HG03025 (cell line): ENCODE measurements around the gene SLC23A3.

Experiments
- ATAC-seq: cut with Tn5 transposase; IDR thresholded peaks from one replicate; pipeline ENCODE4 v1.9.1; 2021; ENCODE audit warnings: mild to moderate bottlenecking, moderate library complexity; ENCODE audit not compliant: unreplicated experiment, low FRiP score

SLC23A3 gene

GRCh38 chr2:219155054-219155644, 14.7 kb downstream of the SLC23A3 start:
- ATAC-seq, result no peak

- ATAC-seq, result no peak
These were observed 20.2 kb downstream of the SLC23A3 start for GRCh38 chr2:219149667-219150066.

- no peak for ATAC-seq
These were observed 27.5 kb downstream of the SLC23A3 start for GRCh38 chr2:219142329-219142728.

- no peak for ATAC-seq
These were observed 29.1 kb downstream of the SLC23A3 start for GRCh38 chr2:219140722-219141121.

- no peak for ATAC-seq
These were observed 35.9 kb downstream of the SLC23A3 start for GRCh38 chr2:219133976-219134375.

- no peak for ATAC-seq
These were observed 38.1 kb downstream of the SLC23A3 start for GRCh38 chr2:219131744-219132143.

GRCh38 chr2:219131327-219131726, 38.5 kb downstream of the SLC23A3 start:
- ATAC-seq, result no peak

GRCh38 chr2:219129589-219129988, 40.2 kb downstream of the SLC23A3 start:
- no peak for ATAC-seq

GRCh38 chr2:219128396-219128795, 41.4 kb downstream of the SLC23A3 start:
- ATAC-seq, result no peak

GRCh38 chr2:219127037-219127635, 42.7 kb downstream of the SLC23A3 start:
- ATAC-seq, result no peak

- no peak for ATAC-seq
These were observed 43.3 kb downstream of the SLC23A3 start for GRCh38 chr2:219126555-219126954.

GRCh38 chr2:219125886-219126270, 44.0 kb downstream of the SLC23A3 start:
- ATAC-seq, result no peak

- ATAC-seq, result no peak
These were observed 44.5 kb downstream of the SLC23A3 start for GRCh38 chr2:219125225-219125885.

GRCh38 chr2:219124381-219125110, 45.3 kb downstream of the SLC23A3 start:
- no peak for ATAC-seq

- no peak for ATAC-seq
These were observed 46.3 kb downstream of the SLC23A3 start for GRCh38 chr2:219123356-219124135.

GRCh38 chr2:219122202-219122980, 47.4 kb downstream of the SLC23A3 start:
- ATAC-seq, result no peak

GRCh38 chr2:219120082-219120481, 49.7 kb downstream of the SLC23A3 start:
- no peak for ATAC-seq

GRCh38 chr2:219119422-219120043, 50.3 kb downstream of the SLC23A3 start:
- ATAC-seq, result no peak

- no peak for ATAC-seq
These were observed 51.3 kb downstream of the SLC23A3 start for GRCh38 chr2:219118504-219118903.
